ENCODE measurements around the gene SREBF1. TPM values are rescaled to one million over a fixed set of nuclear protein-coding genes. Genes with fewer than 3 reads are reported as not detected.

The SREBF1 gene
- total RNA-seq: 100 to 1,000 TPM; 103 to 116 TPM

- CTCF ChIA-PET: interaction anchor here (1.2 to 7.0 kb wide), 9 partner anchors 9 to 25 kb away, joined by 3 to 49 read pairs (median 7); no protein-coding TSS in a partner anchor
- DNase-seq: peak; percentile 86
- H3K4me1 Mint-ChIP-seq (ENCODE audit: low read depth): peaks cover 69% of the 10 kb centered on the region
These were observed at the start of gene SREBF1 for GRCh38 chr17:17836818-17837379. SREBF1 (minus strand) TSS chr17:17836986; CDS start chr17:17836817, 169 bp downstream.

DNA sequence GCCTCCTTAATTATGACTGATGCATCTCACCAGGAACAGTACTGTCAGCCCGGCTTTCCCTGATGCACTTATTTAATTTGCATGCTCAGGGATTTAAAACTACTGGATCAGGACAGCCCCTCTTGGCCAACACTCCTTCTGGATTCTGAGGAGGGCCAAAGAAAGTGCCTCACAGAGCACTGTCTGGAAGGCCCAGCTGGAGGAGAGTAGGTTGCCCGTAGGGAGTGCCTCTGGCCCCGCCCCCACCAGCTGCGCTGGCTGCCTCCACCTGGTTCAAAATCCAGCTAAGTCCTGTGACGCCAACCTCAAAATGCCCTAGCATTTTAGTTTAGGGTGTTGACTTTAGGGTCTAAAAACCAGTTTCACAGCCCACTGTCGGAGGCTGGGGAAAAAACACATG, 49.4 kb upstream of the SREBF1 start:
- Mint-ChIP-seq H3K27me3 (no peaks in the 10 kb centered on the region), H3K27ac (no peak overlapping the region), H3K4me3 (no peak overlapping the region), H3K9me3 (no peaks in the 10 kb centered on the region), H3K4me1 (ENCODE audit: low read depth) (peaks cover 2% of the 10 kb centered on the region), H3K36me3 (ENCODE audit: low read depth) (no peaks in the 10 kb centered on the region)
- intact Hi-C loops (cut with micrococcal nuclease): no loop called here
- no peak for DNase-seq
- ATAC-seq: no peak
- CTCF ChIA-PET: interaction anchor here (0.9 to 5.9 kb wide), 2 partner anchors 9 to 32 kb away, joined by 3 to 27 read pairs; no protein-coding TSS in a partner anchor
- POLR2A ChIA-PET: interaction anchor here (0.6 kb wide), 1 partner anchor 69 kb away, joined by 4 read pairs; no protein-coding TSS in a partner anchor
- TF ChIP-seq, protein P1, sequence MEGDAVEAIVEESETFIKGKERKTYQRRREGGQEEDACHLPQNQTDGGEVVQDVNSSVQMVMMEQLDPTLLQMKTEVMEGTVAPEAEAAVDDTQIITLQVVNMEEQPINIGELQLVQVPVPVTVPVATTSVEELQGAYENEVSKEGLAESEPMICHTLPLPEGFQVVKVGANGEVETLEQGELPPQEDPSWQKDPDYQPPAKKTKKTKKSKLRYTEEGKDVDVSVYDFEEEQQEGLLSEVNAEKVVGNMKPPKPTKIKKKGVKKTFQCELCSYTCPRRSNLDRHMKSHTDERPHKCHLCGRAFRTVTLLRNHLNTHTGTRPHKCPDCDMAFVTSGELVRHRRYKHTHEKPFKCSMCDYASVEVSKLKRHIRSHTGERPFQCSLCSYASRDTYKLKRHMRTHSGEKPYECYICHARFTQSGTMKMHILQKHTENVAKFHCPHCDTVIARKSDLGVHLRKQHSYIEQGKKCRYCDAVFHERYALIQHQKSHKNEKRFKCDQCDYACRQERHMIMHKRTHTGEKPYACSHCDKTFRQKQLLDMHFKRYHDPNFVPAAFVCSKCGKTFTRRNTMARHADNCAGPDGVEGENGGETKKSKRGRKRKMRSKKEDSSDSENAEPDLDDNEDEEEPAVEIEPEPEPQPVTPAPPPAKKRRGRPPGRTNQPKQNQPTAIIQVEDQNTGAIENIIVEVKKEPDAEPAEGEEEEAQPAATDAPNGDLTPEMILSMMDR (IDR thresholded peaks at IDR 0.05): no peak

More at GRCh38 chr17:17836818-17837379, at the start of gene SREBF1:
- Mint-ChIP-seq H3K27me3 (no peaks in the 10 kb centered on the region), H3K4me3 (peak within 1 kb of the TSS; percentile 92), H3K27ac (peak within 1 kb of the TSS; percentile 96), H3K36me3 (ENCODE audit: low read depth) (peaks cover 34% of the 10 kb centered on the region), H3K9me3 (no peaks in the 10 kb centered on the region)
- ATAC-seq: peak; percentile 54
- TF ChIP-seq, protein P1 (IDR thresholded peaks at IDR 0.05): no peak
- intact Hi-C loops (cut with micrococcal nuclease): no loop called here
- POLR2A ChIA-PET: interaction anchor here (0.6 to 22.2 kb wide), 11 partner anchors 12 to 155 kb away, joined by 3 to 617 read pairs (median 4); no protein-coding TSS in a partner anchor

DNA sequence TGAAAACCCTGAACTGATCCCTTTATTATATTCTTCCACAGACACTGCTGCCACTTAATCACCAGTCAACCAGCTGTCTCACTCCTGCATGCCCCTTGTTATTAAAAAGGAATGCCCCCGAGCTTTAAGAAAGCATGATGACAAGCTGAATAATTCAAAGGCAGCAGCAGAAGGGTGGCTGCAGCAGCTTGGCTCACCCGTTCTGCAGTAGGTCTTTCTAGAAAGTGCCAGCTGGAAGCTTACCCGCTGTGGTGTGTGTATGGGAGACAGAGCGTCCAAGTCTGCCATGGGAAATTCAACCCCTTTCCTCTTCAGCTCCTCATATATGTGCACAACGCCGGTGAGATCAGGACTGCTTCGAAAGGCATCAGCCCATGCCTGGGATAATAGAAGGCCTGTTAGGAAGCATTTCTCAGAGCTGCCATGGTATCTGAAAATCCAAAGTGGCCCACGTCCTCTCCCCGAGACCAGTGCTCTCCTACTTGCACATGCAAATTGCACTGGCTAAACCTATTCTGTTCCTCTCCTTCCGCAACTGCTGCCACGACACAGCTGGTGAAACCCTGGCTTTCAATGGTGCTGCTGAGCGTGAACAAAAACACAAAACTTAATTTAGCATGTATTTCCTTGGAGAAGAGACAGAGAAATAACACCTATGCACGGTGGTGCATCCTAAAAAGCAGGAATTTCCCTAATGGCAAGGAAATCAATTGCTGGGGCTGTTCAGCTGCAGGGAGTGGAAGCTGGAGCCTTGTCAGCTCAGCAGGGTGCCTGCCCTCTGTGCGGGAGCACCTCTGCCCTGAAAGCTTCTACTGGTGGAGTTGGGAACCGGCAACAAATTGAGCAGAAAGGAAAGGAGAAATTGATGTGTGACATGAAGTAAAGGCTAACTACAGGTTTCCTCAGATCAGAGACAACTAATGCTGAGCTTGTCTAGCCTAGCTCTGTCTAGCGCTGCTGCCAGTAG, 47.9 kb upstream of the SREBF1 start:
- H3K27ac Mint-ChIP-seq: no peak overlapping the region
- TF ChIP-seq, protein P1 (IDR thresholded peaks at IDR 0.05): no peak
- ATAC-seq (no peak), DNase-seq (no peak)
- H3K27me3 Mint-ChIP-seq: no peaks in the 10 kb centered on the region
- intact Hi-C loops (cut with micrococcal nuclease): no loop called here
- H3K36me3 Mint-ChIP-seq (ENCODE audit: low read depth): no peaks in the 10 kb centered on the region
- no peaks in the 10 kb centered on the region for H3K9me3 Mint-ChIP-seq
- ChIA-PET CTCF (interaction anchor here (0.8 to 1.6 kb wide), 7 partner anchors 10 to 316 kb away, joined by 3 to 6 read pairs (median 3); no protein-coding TSS in a partner anchor), POLR2A (no interaction called here)
- no peaks in the 10 kb centered on the region for H3K4me1 Mint-ChIP-seq (ENCODE audit: low read depth)
- no peak overlapping the region for H3K4me3 Mint-ChIP-seq

DNA sequence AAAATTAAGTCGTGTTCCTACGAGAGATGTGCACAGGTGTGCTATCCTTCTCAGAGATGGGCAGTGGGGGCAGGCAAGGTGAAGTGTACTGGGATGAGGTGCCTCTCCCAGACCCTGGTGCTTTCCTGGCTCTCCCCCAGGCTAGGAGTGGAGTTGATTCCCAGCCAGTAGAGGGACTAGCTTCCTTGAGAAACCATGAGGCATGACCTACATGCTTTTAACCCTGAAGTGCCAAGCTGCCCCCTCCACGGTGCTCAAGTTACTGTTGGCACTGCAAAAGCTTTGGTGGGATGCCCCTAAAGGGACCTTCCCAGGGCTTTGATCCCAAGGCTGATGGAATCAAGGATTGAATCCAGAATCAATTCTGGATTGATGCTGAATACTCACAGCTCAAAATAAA, 47.0 kb upstream of the SREBF1 start:
- Mint-ChIP-seq H3K4me3 (no peak overlapping the region), H3K36me3 (ENCODE audit: low read depth) (no peaks in the 10 kb centered on the region), H3K4me1 (ENCODE audit: low read depth) (no peaks in the 10 kb centered on the region), H3K27me3 (no peaks in the 10 kb centered on the region), H3K9me3 (no peaks in the 10 kb centered on the region), H3K27ac (no peak overlapping the region)
- CTCF ChIA-PET: interaction anchor here (0.9 to 1.6 kb wide), 4 partner anchors 35 to 315 kb away, joined by 3 to 6 read pairs (median 4); no protein-coding TSS in a partner anchor
- POLR2A ChIA-PET: no interaction called here
- intact Hi-C loops (cut with micrococcal nuclease): no loop called here
- no peak for DNase-seq
- ATAC-seq: no peak
- TF ChIP-seq, protein P1 (IDR thresholded peaks at IDR 0.05): no peak
